ENCODE data around the gene ALDH5A1.

DNA sequence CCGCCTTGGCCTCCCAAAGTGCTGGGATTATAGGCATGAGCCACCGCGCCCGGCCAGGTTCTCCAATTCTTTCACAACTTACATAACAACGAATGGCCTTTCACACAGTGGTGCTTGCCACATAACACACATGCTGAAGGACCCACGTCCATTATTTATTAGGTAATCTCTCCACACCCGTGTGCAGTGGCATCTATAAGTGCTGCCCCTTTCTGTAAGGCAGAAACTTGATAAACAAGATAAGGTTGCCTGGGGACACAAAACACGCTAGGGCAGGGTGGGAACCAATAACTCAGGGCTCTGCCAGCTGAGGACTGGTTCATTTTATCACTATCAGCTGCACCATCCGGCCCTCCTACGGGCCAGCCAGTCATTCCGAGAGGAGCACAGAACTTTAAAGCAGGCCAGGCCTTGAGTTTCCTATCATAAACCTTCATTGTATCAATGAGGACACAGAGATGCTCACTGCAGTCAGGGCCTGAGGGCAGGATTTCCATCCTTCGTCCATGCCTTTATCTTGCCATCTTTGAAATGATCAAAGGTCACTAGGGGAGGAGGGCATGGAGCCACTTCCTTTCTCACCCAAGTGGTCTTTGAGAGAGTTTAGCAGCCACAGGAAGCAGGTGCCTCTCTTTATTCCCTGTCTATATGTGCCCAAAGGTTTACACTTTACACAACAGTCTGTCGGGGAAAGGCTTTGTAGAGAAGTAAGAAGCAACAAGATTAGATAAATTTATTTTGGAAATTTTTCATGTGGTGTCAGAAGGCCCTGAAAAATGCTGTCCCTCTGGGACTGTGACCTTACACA lies 43.0 kb upstream of the ALDH5A1 start:
- TF ChIP-seq, protein P1, sequence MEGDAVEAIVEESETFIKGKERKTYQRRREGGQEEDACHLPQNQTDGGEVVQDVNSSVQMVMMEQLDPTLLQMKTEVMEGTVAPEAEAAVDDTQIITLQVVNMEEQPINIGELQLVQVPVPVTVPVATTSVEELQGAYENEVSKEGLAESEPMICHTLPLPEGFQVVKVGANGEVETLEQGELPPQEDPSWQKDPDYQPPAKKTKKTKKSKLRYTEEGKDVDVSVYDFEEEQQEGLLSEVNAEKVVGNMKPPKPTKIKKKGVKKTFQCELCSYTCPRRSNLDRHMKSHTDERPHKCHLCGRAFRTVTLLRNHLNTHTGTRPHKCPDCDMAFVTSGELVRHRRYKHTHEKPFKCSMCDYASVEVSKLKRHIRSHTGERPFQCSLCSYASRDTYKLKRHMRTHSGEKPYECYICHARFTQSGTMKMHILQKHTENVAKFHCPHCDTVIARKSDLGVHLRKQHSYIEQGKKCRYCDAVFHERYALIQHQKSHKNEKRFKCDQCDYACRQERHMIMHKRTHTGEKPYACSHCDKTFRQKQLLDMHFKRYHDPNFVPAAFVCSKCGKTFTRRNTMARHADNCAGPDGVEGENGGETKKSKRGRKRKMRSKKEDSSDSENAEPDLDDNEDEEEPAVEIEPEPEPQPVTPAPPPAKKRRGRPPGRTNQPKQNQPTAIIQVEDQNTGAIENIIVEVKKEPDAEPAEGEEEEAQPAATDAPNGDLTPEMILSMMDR (IDR thresholded peaks at IDR 0.05), result no peak
- TF ChIP-seq POLR2A (IDR thresholded peaks at IDR 0.05), result no peak
- no peak for TF ChIP-seq POLR2AphosphoS5 (IDR thresholded peaks at IDR 0.05)

Data from transverse colon (tissue), 4 donors.